Gastrocnemius medialis (tissue), 4 donors: ENCODE results near the gene DNMT1.

ENCODE experiments used
- POLR2A ChIP-seq, 2 donors: fragments of 450-650 bp; IDR thresholded peaks; one replicate each; pipeline ENCODE4 v1.6.1; 2017; ENCODE audit warnings: antibody characterized with exemption in 2 of 2, mild to moderate bottlenecking in 2 of 2, moderate library complexity in 2 of 2
- TF ChIP-seq, protein P1 (sequence below), 5 experiments: fragments of 450-650 bp in 3 of 5; fragments of 200-600 bp in 2 of 5; sonication (generic) in 2 of 5; IDR thresholded peaks in 4 of 5; conservative IDR thresholded peaks in 1 of 5; 1 replicate in 4 of 5; 2 replicates in 1 of 5; pipeline ENCODE4 v1.5.1; 2016 to 2019; ENCODE audit warnings: antibody characterized with exemption in 5 of 5, mild to moderate bottlenecking in 3 of 5, moderate library complexity in 3 of 5

DNA sequence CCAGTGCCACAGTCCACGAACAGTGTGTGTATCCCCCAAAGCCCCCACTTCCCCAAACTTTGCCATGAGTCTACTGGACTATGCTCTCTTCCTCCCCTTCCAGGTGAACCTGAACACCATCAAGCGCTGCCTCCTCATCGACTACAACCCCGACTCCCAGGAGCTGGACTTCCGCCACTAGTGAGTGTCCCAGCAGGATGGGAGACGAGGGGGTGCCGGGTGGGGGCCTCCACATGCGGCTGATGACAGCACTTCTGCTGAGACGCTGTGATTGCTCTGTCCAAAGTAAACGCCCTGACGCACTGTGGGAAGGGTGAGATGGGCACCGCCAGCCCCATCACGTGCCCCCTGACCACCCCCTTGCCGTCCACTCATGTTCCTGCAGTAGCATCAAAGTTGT lies 85.2 kb downstream of the DNMT1 start:
- TF ChIP-seq, protein P1, sequence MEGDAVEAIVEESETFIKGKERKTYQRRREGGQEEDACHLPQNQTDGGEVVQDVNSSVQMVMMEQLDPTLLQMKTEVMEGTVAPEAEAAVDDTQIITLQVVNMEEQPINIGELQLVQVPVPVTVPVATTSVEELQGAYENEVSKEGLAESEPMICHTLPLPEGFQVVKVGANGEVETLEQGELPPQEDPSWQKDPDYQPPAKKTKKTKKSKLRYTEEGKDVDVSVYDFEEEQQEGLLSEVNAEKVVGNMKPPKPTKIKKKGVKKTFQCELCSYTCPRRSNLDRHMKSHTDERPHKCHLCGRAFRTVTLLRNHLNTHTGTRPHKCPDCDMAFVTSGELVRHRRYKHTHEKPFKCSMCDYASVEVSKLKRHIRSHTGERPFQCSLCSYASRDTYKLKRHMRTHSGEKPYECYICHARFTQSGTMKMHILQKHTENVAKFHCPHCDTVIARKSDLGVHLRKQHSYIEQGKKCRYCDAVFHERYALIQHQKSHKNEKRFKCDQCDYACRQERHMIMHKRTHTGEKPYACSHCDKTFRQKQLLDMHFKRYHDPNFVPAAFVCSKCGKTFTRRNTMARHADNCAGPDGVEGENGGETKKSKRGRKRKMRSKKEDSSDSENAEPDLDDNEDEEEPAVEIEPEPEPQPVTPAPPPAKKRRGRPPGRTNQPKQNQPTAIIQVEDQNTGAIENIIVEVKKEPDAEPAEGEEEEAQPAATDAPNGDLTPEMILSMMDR (IDR thresholded peaks at IDR 0.05 in 4 of 5, conservative IDR thresholded peaks at IDR 0.05 in 1 of 5) = no peak
- TF ChIP-seq POLR2A (IDR thresholded peaks at IDR 0.05) = no peak
